Esophagus (tissue), 2 donors: Measurements from ENCODE around the gene HAO1. TPM values are rescaled to one million over a fixed set of nuclear protein-coding genes. Genes with fewer than 3 reads are reported as not detected.
"Not testable (repeated sequence)": the region's sequence is repeated elsewhere in the genome, so short reads cannot be mapped to it uniquely, and the experiment has no call there.

Source experiments
- H3K27ac ChIP-seq, 2 donors: one replicate each; pipeline ENCODE4 v1.5.1; 2013; ENCODE audit warnings: low read depth in 2 of 2, mild to moderate bottlenecking in 2 of 2, inconsistent platforms in 1 of 2, low read length in 1 of 2, moderate library complexity in 1 of 2
- H3K27me3 ChIP-seq, 2 donors: one replicate each; pipeline ENCODE4 v1.6.1; 2013; ENCODE audit warnings: low read length in 2 of 2, control low read depth in 1 of 2, mild to moderate bottlenecking in 1 of 2; ENCODE audit not compliant: insufficient read depth in 2 of 2, control insufficient read depth in 1 of 2
- H3K36me3 ChIP-seq, 2 donors: one replicate each; pipeline ENCODE4 v1.6.1; 2013; ENCODE audit warnings: low read length in 1 of 2; ENCODE audit not compliant: control insufficient read depth in 2 of 2, insufficient read depth in 2 of 2
- H3K4me1 ChIP-seq, 2 donors: one replicate each; pipeline ENCODE4 v1.6.1; 2013; ENCODE audit warnings: low read length in 1 of 2; ENCODE audit not compliant: control insufficient read depth in 2 of 2, insufficient read depth in 2 of 2
- H3K4me3 ChIP-seq, 2 donors: one replicate each; pipeline ENCODE4 v1.5.1; 2013; ENCODE audit warnings: low read length in 2 of 2, mild to moderate bottlenecking in 2 of 2, low read depth in 1 of 2, moderate library complexity in 1 of 2
- H3K9me3 ChIP-seq, 2 donors: one replicate each; pipeline ENCODE4 v1.6.1; 2013; ENCODE audit warnings: mild to moderate bottlenecking in 2 of 2, low read depth in 1 of 2, low read length in 1 of 2, moderate library complexity in 1 of 2; ENCODE audit not compliant: control insufficient read depth in 2 of 2, insufficient read depth in 1 of 2
- WGBS, 2 donors: extraction: QIAGEN DNeasy Blood & Tissue Kit; methylation state at CpG; one replicate each; pipeline ENCODE4 v1.1.7; 2013; 5-methylcytosine and 5-hydroxymethylcytosine counted together
- polyA plus RNA-seq, 2 donors: library from polyadenylated mRNA; stranded (reverse); fragments of 200-250 nt; gene quantifications; one replicate each; pipeline ENCODE4 v1.2.3, GENCODE V29; 2013
- donor health status: healthy with polysubstance abuse.
- donor health status: Bipolar disorder and iron deficiency.

HAO1 gene
- polyA plus RNA-seq, 2 donors = not detected

DNA sequence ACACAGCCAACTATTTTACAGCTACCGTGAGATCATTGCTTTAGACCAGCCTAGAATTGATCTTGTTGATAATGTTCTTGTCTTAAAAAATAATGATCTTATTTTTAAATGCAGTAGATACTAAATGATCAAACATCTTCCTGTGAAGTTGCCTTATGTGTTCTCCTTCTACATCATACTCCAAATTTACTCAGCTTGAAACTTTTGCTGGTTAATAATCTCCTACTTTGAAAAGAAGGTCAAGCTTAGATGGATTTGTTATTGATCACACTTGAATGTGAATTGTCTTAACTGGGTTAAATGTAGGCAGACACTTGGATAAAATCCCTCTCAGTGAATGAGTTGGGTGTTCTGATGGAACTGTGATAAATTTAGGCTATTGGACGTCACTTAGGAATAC is 91.9 kb downstream of the HAO1 start:
- H3K4me1 ChIP-seq = no peaks in the 10 kb centered on the region
- H3K27me3 ChIP-seq = peaks cover 0 to 4% of the 10 kb centered on the region in 2 donors
- H3K4me3 ChIP-seq = no peak overlapping the region
- no peaks in the 10 kb centered on the region for H3K9me3 ChIP-seq
- no peaks in the 10 kb centered on the region for H3K36me3 ChIP-seq
- H3K27ac ChIP-seq = no peak overlapping the region
- WGBS, 2 donors = 78 to 95% methylated on average over 2 of the region's 2 CpGs

DNA sequence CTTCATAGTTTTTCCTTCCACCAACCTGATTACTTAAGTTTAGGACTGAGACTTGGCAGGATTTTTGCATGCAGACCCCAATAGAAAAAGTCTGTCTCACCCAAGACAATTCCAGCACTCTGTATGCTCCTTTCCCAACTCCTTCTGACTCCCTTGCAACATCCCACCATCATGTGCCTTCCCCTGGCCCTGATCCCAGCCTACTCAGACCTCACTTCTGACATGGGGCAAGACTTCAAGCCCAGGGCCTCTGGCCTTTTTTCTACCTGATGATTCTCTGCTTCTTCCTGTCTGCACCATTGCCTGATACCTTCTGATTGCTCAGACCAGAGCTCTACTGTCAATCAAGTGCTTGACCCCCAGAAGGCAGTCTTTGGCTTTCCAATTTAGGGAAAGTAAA is 96.6 kb downstream of the HAO1 start:
- peaks cover 0 to 3% of the 10 kb centered on the region in 2 donors for H3K4me1 ChIP-seq
- no peak overlapping the region for H3K27ac ChIP-seq
- H3K9me3 ChIP-seq = no peaks in the 10 kb centered on the region
- peaks cover 0 to 4% of the 10 kb centered on the region in 2 donors for H3K27me3 ChIP-seq
- no peaks in the 10 kb centered on the region for H3K36me3 ChIP-seq
- no peak overlapping the region for H3K4me3 ChIP-seq

DNA sequence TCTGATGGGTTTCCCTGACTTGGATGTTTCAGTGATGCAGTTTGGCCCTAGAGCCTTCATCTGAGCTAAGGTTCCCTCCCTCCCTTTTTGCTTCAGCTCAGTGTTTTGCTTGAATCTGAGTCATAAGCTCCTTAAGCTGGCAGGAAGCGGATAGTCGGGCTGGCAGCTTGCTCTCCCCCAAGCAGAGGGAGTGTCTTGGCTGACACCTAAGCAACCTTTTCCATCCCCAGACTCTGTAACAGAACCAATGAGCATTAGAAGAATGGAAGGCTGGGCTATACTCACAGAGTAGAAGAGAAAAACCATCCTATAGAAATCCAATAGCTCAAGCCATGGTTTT is 98.3 kb downstream of the HAO1 start:
- Histone ChIP-seq H3K36me3 (no peaks in the 10 kb centered on the region), H3K4me3 (no peak overlapping the region), H3K9me3 (no peaks in the 10 kb centered on the region), H3K27me3 (peaks cover 0 to 3% of the 10 kb centered on the region in 2 donors), H3K27ac (peak overlapping the region; percentile 15 to 53), H3K4me1 (peaks cover 0 to 3% of the 10 kb centered on the region in 2 donors)
- 11 to 57% methylated on average over 2 of the region's 2 CpGs for WGBS, 2 donors

DNA sequence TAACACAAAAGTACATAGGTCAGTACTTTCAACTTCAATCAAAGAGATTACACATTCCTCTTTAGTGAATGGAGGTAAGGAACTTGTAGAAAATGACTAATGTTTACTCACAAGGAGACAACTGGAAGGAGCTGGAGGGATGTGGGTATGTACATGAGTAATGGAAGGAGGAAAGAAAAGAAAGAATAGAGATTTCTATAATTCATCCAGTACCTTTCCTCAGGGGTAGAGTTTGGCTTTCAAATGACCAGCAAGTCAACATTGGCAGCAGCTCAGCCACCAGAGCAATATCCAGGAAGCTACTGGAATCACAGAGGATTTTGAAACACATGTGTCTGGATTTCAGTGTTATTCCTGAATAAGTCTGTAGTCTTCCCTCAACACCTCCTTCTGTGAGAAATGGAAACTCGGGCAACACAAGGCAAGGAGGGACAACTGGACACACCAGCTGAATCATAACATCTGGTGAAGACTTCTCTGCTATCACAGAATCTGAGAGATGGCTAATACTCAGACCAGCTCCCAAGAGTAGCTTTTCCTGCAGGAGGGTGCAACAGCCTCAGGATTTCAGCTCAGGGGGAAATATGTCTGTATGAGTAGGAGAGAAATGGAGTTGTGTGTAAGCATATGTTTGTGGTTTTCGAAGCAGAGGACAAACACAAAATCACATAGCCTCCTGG is 98.8 kb downstream of the HAO1 start:
- Histone ChIP-seq H3K4me3 (no peak overlapping the region), H3K36me3 (no peaks in the 10 kb centered on the region), H3K9me3 (no peaks in the 10 kb centered on the region), H3K4me1 (peaks cover 0 to 3% of the 10 kb centered on the region in 2 donors), H3K27ac (peak overlapping the region; percentile 15 to 53), H3K27me3 (no peaks in the 10 kb centered on the region)
- WGBS, 2 donors = 37 to 67% methylated on average over 2 of the region's 2 CpGs

DNA sequence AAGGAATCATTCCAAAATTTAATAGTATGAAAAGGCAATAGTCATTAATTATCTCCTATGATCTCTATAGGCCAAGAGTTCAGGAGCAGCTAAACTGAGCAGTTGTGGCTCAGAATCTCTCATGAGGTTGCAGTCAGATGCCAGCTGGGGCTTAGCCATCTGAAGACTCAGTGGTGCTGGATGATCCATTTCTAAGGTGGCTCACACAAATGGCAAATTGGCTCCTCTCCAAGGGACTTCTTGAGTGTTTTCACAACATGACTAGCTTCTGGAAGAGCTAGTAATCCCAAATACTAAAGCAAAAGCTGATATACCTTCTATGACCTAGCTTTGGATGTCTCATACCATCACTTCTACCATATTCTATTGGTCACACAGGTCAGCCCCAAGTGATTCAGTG is 104.2 kb downstream of the HAO1 start:
- Histone ChIP-seq H3K9me3 (peaks cover 0 to 4% of the 10 kb centered on the region in 2 donors), H3K27ac (no peak overlapping the region), H3K36me3 (no peaks in the 10 kb centered on the region), H3K4me3 (no peak overlapping the region), H3K27me3 (no peaks in the 10 kb centered on the region), H3K4me1 (no peaks in the 10 kb centered on the region)

DNA sequence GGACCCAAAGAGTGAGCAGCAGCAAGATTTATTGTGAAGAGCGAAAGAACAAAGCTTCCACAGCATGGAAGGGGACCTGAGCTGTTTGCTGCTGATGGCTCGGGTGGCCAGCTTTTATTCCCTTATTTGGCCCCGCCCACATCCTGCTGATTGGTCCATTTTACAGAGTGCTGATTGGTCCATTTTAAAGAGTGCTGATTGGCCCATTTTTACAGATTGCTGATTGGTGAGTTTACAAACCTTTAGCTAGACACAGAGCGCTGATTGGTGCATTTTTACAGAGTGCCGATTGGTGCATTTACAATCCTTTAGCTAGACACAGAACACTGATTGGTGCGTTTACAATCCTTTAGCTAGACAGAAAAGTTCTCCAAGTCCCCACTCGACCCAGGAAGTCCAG is 105.8 kb downstream of the HAO1 start:
- 79 to 82% methylated on average over 7 of the region's 7 CpGs for WGBS, 2 donors
- H3K27ac ChIP-seq, H3K27me3 ChIP-seq: not testable (repeated sequence)

More for the DNA sequence above, 105.8 kb downstream of the HAO1 start:
- H3K4me3 ChIP-seq, H3K9me3 ChIP-seq, H3K36me3 ChIP-seq, H3K4me1 ChIP-seq: not testable (repeated sequence)

Other genes with a start within 250 kb of the HAO1 start
- gene TMX4, start 79.3 kb upstream of the HAO1 start, polyA plus RNA-seq = 1 to 10 TPM; 3.6 to 5.5 TPM
- gene PLCB1, start 191.8 kb upstream of the HAO1 start, polyA plus RNA-seq = 1 to 10 TPM; 1.7 to 3.0 TPM